B cell (primary cell): ENCODE data around the gene RAB11B. TPM values are rescaled to one million over a fixed set of nuclear protein-coding genes. Genes with fewer than 3 reads are reported as not detected.

Source experiments
- ATAC-seq: fragments of 200-7000 bp; cut with Tn5 transposase; one replicate; pipeline ENCODE4 v1.10.0; 2021; ENCODE audit warnings: low read depth, mild to moderate bottlenecking, moderate number of reproducible peaks, moderate library complexity
- CTCF ChIA-PET: fragments of 350-600 bp; sonication (Branson Sonifier 250); formaldehyde crosslinking; loops from one replicate; lab custom pipeline; 2021; ENCODE audit warnings: antibody characterized with exemption, inconsistent platforms; lab: Charles Lee
- POLR2A ChIA-PET: fragments of 350-600 bp; sonication (Branson Sonifier 250); formaldehyde crosslinking; loops from one replicate; lab custom pipeline; 2021; ENCODE audit warnings: antibody characterized with exemption; lab: Charles Lee
- DNase-seq: peaks from one replicate; pipeline ENCODE4 v3.0.0; 2013
- H2AFZ ChIP-seq: 2 replicates; pipeline ENCODE4 v1.6.1; 2012; ENCODE audit warnings: mild to moderate bottlenecking, low read depth, low read length; ENCODE audit not compliant: insufficient read depth, poor library complexity, severe bottlenecking
- H3K27ac ChIP-seq, 2 donors: 1 replicate in 1 of 2; 2 replicates in 1 of 2; pipeline ENCODE4 v1.5.1; 2012 to 2013; ENCODE audit warnings: low read length in 2 of 2, mild to moderate bottlenecking in 2 of 2, moderate library complexity in 1 of 2
- H3K27me3 ChIP-seq, 4 experiments: fragments of 200-600 bp in 1 of 4; sonication (generic) in 1 of 4; replicated peaks in 1 of 4; 1 replicate in 2 of 4; 2 replicates in 2 of 4; pipeline versions ENCODE4 v1.6.1 to v1.7.0; 2013 to 2016; ENCODE audit warnings: low read length in 3 of 4, mild to moderate bottlenecking in 2 of 4, mixed read lengths in 1 of 4, moderate library complexity in 1 of 4; ENCODE audit not compliant: insufficient read depth in 4 of 4, control insufficient read depth in 3 of 4; ENCODE audit errors: control extremely low read depth in 1 of 4
- H3K36me3 ChIP-seq, 2 experiments: replicated peaks in 1 of 2; 1 replicate in 1 of 2; 2 replicates in 1 of 2; pipeline versions ENCODE4 v1.6.1 to v1.7.1; 2013; ENCODE audit warnings: low read length in 1 of 2; ENCODE audit not compliant: insufficient read depth in 2 of 2, control insufficient read depth in 1 of 2; ENCODE audit errors: control extremely low read depth in 1 of 2, extremely low read depth in 1 of 2
- H3K4me1 ChIP-seq, 2 donors: fragments of 200-600 bp in 1 of 2; sonication (generic) in 1 of 2; 1 replicate in 1 of 2; 2 replicates in 1 of 2; pipeline versions ENCODE4 v1.5.1 to v1.6.1; 2013 to 2017; ENCODE audit warnings: low read length in 2 of 2; ENCODE audit not compliant: control insufficient read depth in 2 of 2, insufficient read depth in 2 of 2
- H3K4me2 ChIP-seq: replicated peaks from 2 replicates; pipeline ENCODE3; 2012; ENCODE audit warnings: mild to moderate bottlenecking, low read depth, low read length; ENCODE audit not compliant: poor library complexity, severe bottlenecking
- H3K4me3 ChIP-seq, 5 experiments: fragments of 200-600 bp in 1 of 5; sonication (generic) in 1 of 5; 1 replicate in 3 of 5; 2 replicates in 2 of 5; pipeline versions ENCODE4 v1.5.1 to v1.7.0; 2011 to 2016; ENCODE audit warnings: low read length in 4 of 5, mild to moderate bottlenecking in 4 of 5, low read depth in 2 of 5, control low read depth in 1 of 5, moderate library complexity in 1 of 5; ENCODE audit not compliant: insufficient read depth in 1 of 5; ENCODE audit errors: control extremely low read depth in 1 of 5, extremely low read depth in 1 of 5
- H3K79me2 ChIP-seq: fragments of 200-600 bp; sonication (generic); one replicate; pipeline ENCODE4 v1.6.0; 2016; ENCODE audit warnings: low read length; ENCODE audit not compliant: control insufficient read depth, insufficient read depth
- H3K9ac ChIP-seq: fragments of 200-600 bp; sonication (generic); 2 replicates; pipeline ENCODE4 v1.6.1; 2017; ENCODE audit warnings: mild to moderate bottlenecking, low read length, moderate library complexity
- H3K9me3 ChIP-seq, 3 donors: one replicate each; pipeline versions ENCODE4 v1.6.1 to v1.7.1; 2013; ENCODE audit warnings: low read length in 2 of 3; ENCODE audit not compliant: control insufficient read depth in 2 of 3, insufficient read depth in 1 of 3; ENCODE audit errors: control extremely low read depth in 1 of 3
- H4K20me1 ChIP-seq: 2 replicates; pipeline ENCODE4 v1.6.0; 2012; ENCODE audit warnings: mild to moderate bottlenecking, low read length; ENCODE audit not compliant: insufficient read depth, control insufficient read depth, poor library complexity, severe bottlenecking
- H3K27ac Mint-ChIP-seq: one replicate; pipeline ENCODE4 v1.8.0; 2021; ENCODE audit warnings: mixed read lengths
- H3K27me3 Mint-ChIP-seq: one replicate; pipeline ENCODE4 v1.8.0; 2021; ENCODE audit warnings: mixed read lengths
- H3K4me1 Mint-ChIP-seq: one replicate; pipeline ENCODE4 v1.8.0; 2021; ENCODE audit warnings: mixed read lengths
- H3K4me3 Mint-ChIP-seq: one replicate; pipeline ENCODE4 v1.8.0; 2021; ENCODE audit warnings: mixed read lengths
- H3K9me3 Mint-ChIP-seq: one replicate; pipeline ENCODE4 v1.8.0; 2022; ENCODE audit warnings: mixed read lengths; ENCODE audit not compliant: insufficient read depth
- CTCF ChIP-seq: fragments of 200-600 bp; IDR thresholded peaks from one replicate; pipeline ENCODE4 v1.8.0; 2022; ENCODE audit warnings: antibody characterized with exemption, mild to moderate bottlenecking
- EZH2 ChIP-seq: IDR thresholded peaks from 2 replicates; pipeline ENCODE4 v1.6.1; 2012; ENCODE audit warnings: borderline replicate concordance, low read depth, mild to moderate bottlenecking, moderate library complexity, low read length; ENCODE audit not compliant: insufficient read depth, poor library complexity, severe bottlenecking
- WGBS: methylation state at CpG from one replicate; pipeline ENCODE4 v1.1.5; 2013; ENCODE audit warnings: missing lambda C conversion rate; ENCODE audit not compliant: insufficient coverage; 5-methylcytosine and 5-hydroxymethylcytosine counted together
- intact Hi-C: fragments of 100-400 bp; cut with micrococcal nuclease; formaldehyde crosslinking; loops from one replicate; pipeline ENCODE4 v1.10.0; 2022
- polyA plus RNA-seq: library from polyadenylated mRNA; depleted of rRNA; stranded (reverse); fragments of >200 nt; gene quantifications from 2 replicates; pipeline ENCODE4 v1.2.3, GENCODE V29; 2012
- total RNA-seq, 2 donors: library from RNA; stranded (reverse); fragments of 120-200 nt in 1 of 2; gene quantifications; 1 replicate in 1 of 2; 2 replicates in 1 of 2; pipeline versions ENCODE4 v1.2.3 to v1.2.4, GENCODE V29; 2013 to 2022

The RAB11B gene
- total and polyA plus RNA-seq, 2 donors (not counting 1 experiment from before 2014, with no cell fraction given) = 130 to 165 TPM

GRCh38 chr19:8403098-8403819 is 13.1 kb downstream of the RAB11B start:
- no peaks in the 10 kb centered on the region for H3K4me1 ChIP-seq
- no peak overlapping the region for H3K9ac ChIP-seq
- intact Hi-C loops = no loop called here
- H3K27me3 ChIP-seq = no peaks in the 10 kb centered on the region
- H3K4me3 Mint-ChIP-seq = no peak overlapping the region
- H3K4me1 Mint-ChIP-seq = no peaks in the 10 kb centered on the region
- ATAC-seq = no peak
- H3K79me2 ChIP-seq = peaks cover 4% of the 10 kb centered on the region
- H2AFZ ChIP-seq = no peak overlapping the region
- no peak overlapping the region for H3K27ac ChIP-seq
- TF ChIP-seq EZH2 (no peak), CTCF (no peak)
- H3K27ac Mint-ChIP-seq = no peak overlapping the region
- no peak overlapping the region for H3K4me2 ChIP-seq
- ChIA-PET CTCF (no interaction called here), POLR2A (no interaction called here)
- H3K9me3 Mint-ChIP-seq = no peaks in the 10 kb centered on the region
- H4K20me1 ChIP-seq = peaks cover 26% of the 10 kb centered on the region
- H3K27me3 Mint-ChIP-seq = no peaks in the 10 kb centered on the region
- WGBS = 96% methylated on average over 43 of the region's 44 CpGs
- H3K4me3 ChIP-seq = no peak overlapping the region
- H3K9me3 ChIP-seq = no peaks in the 10 kb centered on the region
- peaks cover 0 to 35% of the 10 kb centered on the region in 2 experiments for H3K36me3 ChIP-seq
- no peak for DNase-seq

GRCh38 chr19:8403820-8404109 is 13.6 kb downstream of the RAB11B start:
- CTCF ChIA-PET = no interaction called here
- H3K4me1 ChIP-seq = no peaks in the 10 kb centered on the region
- H3K27ac ChIP-seq = no peak overlapping the region
- H3K4me2 ChIP-seq = no peak overlapping the region
- H2AFZ ChIP-seq = no peak overlapping the region
- ATAC-seq (no peak), DNase-seq (no peak)
- H3K4me3 Mint-ChIP-seq = no peak overlapping the region
- no peaks in the 10 kb centered on the region for H3K9me3 ChIP-seq
- POLR2A ChIA-PET = no interaction called here
- peaks cover 0 to 35% of the 10 kb centered on the region in 2 experiments for H3K36me3 ChIP-seq
- H3K27ac Mint-ChIP-seq = no peak overlapping the region
- intact Hi-C loops = no loop called here
- WGBS = 95% methylated on average over 24 of the region's 24 CpGs
- H3K79me2 ChIP-seq = no peaks in the 10 kb centered on the region
- no peak for TF ChIP-seq CTCF
- no peak for TF ChIP-seq EZH2
- H3K4me1 Mint-ChIP-seq = no peaks in the 10 kb centered on the region
- H3K9ac ChIP-seq = no peak overlapping the region
- no peaks in the 10 kb centered on the region for H3K27me3 Mint-ChIP-seq
- no peaks in the 10 kb centered on the region for H3K9me3 Mint-ChIP-seq
- H3K27me3 ChIP-seq = no peaks in the 10 kb centered on the region
- no peak overlapping the region for H3K4me3 ChIP-seq
- peaks cover 23% of the 10 kb centered on the region for H4K20me1 ChIP-seq
